Osteoblast (primary cell): ENCODE data around the gene HDAC10. TPM values are rescaled to one million over a fixed set of nuclear protein-coding genes. Genes with fewer than 3 reads are reported as not detected.

Experiments used
- DNase-seq: peaks from one replicate; pipeline ENCODE4 v3.0.0; 2011; ENCODE audit warnings: low spot score, mixed read lengths; ENCODE audit not compliant: insufficient read length; ENCODE audit errors: missing footprints
- H2AFZ ChIP-seq: 2 replicates; pipeline ENCODE4 v1.6.0; 2011; ENCODE audit warnings: mild to moderate bottlenecking, low read length
- H3K27ac ChIP-seq: 2 replicates; pipeline ENCODE4 v1.5.1; 2011; ENCODE audit warnings: mild to moderate bottlenecking, low read depth, low read length, moderate library complexity
- H3K27me3 ChIP-seq: 2 replicates; pipeline ENCODE4 v1.6.0; 2012; ENCODE audit warnings: mild to moderate bottlenecking, control low read depth, inconsistent platforms, low read length, moderate library complexity; ENCODE audit not compliant: insufficient read depth
- H3K36me3 ChIP-seq: 2 replicates; pipeline ENCODE4 v1.5.1; 2011; ENCODE audit warnings: mild to moderate bottlenecking, low read length, control low read depth, moderate library complexity; ENCODE audit not compliant: insufficient read depth
- H3K4me1 ChIP-seq: 2 replicates; pipeline ENCODE4 v1.5.1; 2011; ENCODE audit warnings: mild to moderate bottlenecking, low read length, control low read depth, moderate library complexity; ENCODE audit not compliant: insufficient read depth
- H3K4me2 ChIP-seq: 2 replicates; pipeline ENCODE4 v1.6.0; 2011; ENCODE audit warnings: mild to moderate bottlenecking, low read length; ENCODE audit not compliant: insufficient read depth
- H3K4me3 ChIP-seq: fragments of 200-600 bp; sonication (generic); 3 replicates; pipeline ENCODE4 v1.5.1; 2012; ENCODE audit warnings: mild to moderate bottlenecking, low read length, inconsistent platforms; ENCODE audit not compliant: insufficient read depth
- H3K79me2 ChIP-seq: 2 replicates; pipeline ENCODE4 v1.6.0; 2012; ENCODE audit warnings: mild to moderate bottlenecking, low read length, control low read depth, inconsistent platforms; ENCODE audit not compliant: insufficient read depth
- H3K9me3 ChIP-seq: 2 replicates; pipeline ENCODE4 v1.5.1; 2011; ENCODE audit warnings: low read depth, low read length, control low read depth
- H4K20me1 ChIP-seq: 2 replicates; pipeline ENCODE4 v1.6.0; 2012; ENCODE audit warnings: mild to moderate bottlenecking, low read length, control low read depth; ENCODE audit not compliant: insufficient read depth
- total RNA-seq: library from RNA; depleted of rRNA; stranded (reverse); fragments of >200 nt; gene quantifications from 2 replicates; pipeline ENCODE4 v1.2.3, GENCODE V29; 2012
- TF ChIP-seq, protein P1 (sequence below): IDR thresholded peaks from 2 replicates; pipeline ENCODE4 v1.5.1; 2011; ENCODE audit warnings: mild to moderate bottlenecking, low read depth, low read length, moderate library complexity; ENCODE audit errors: extremely low read depth

The HDAC10 gene
- total RNA-seq, 1 donor: 19.2 TPM

DNA sequence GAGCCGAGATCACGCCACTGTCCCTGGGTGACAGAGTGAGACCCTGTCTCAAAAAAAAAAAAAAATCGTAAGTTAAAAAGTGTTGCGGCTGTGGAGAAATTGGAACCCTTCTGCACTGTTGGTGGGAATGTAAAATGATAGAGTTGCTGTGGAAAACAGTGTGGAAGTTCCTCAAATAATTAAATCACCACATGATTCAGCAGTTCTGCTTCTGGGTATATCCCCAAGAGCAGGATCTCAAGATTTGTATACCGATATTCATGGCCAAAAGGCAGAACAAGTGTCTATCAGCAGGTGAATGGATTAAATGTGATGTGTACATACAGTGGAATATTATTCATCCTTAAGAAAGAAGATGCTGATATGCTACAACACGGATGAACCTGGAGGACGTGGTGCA is 46.5 kb downstream of the HDAC10 start:
- Histone ChIP-seq H3K27me3 (no peaks in the 10 kb centered on the region), H3K36me3 (peaks cover 30% of the 10 kb centered on the region), H3K4me2 (no peak overlapping the region), H4K20me1 (peaks cover 31% of the 10 kb centered on the region), H3K4me1 (peaks cover 9% of the 10 kb centered on the region), H3K4me3 (no peak overlapping the region), H2AFZ (no peak overlapping the region), H3K9me3 (no peaks in the 10 kb centered on the region), H3K27ac (no peak overlapping the region), H3K79me2 (peaks cover 42% of the 10 kb centered on the region)
- DNase-seq: no peak
- TF ChIP-seq, protein P1, sequence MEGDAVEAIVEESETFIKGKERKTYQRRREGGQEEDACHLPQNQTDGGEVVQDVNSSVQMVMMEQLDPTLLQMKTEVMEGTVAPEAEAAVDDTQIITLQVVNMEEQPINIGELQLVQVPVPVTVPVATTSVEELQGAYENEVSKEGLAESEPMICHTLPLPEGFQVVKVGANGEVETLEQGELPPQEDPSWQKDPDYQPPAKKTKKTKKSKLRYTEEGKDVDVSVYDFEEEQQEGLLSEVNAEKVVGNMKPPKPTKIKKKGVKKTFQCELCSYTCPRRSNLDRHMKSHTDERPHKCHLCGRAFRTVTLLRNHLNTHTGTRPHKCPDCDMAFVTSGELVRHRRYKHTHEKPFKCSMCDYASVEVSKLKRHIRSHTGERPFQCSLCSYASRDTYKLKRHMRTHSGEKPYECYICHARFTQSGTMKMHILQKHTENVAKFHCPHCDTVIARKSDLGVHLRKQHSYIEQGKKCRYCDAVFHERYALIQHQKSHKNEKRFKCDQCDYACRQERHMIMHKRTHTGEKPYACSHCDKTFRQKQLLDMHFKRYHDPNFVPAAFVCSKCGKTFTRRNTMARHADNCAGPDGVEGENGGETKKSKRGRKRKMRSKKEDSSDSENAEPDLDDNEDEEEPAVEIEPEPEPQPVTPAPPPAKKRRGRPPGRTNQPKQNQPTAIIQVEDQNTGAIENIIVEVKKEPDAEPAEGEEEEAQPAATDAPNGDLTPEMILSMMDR: no peak

DNA sequence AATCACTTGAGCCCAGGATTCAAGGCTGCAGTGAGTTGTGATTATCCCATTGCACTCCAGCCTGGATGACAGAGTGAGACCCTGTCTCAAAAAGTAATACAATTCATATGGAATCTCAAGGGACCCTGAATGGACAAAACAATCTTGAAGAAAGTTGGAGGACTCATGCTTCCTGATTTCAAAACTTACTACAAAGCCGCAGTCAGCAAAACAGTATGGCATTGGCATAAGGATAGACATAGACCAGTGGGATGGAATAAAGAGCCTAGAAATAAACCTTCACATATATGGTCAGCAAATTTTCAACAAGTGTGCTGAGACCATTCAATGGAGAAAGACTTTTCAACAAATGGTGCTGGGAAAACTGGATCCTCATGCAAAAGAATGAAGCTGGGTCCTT is 47.8 kb downstream of the HDAC10 start:
- TF ChIP-seq, protein P1: no peak
- peaks cover 27% of the 10 kb centered on the region for H4K20me1 ChIP-seq
- H3K79me2 ChIP-seq: peaks cover 42% of the 10 kb centered on the region
- peaks cover 9% of the 10 kb centered on the region for H3K4me1 ChIP-seq
- no peak overlapping the region for H2AFZ ChIP-seq
- no peaks in the 10 kb centered on the region for H3K27me3 ChIP-seq
- H3K27ac ChIP-seq: no peak overlapping the region
- H3K4me2 ChIP-seq: no peak overlapping the region
- no peaks in the 10 kb centered on the region for H3K9me3 ChIP-seq
- no peak overlapping the region for H3K4me3 ChIP-seq
- peaks cover 30% of the 10 kb centered on the region for H3K36me3 ChIP-seq
- no peak for DNase-seq

DNA sequence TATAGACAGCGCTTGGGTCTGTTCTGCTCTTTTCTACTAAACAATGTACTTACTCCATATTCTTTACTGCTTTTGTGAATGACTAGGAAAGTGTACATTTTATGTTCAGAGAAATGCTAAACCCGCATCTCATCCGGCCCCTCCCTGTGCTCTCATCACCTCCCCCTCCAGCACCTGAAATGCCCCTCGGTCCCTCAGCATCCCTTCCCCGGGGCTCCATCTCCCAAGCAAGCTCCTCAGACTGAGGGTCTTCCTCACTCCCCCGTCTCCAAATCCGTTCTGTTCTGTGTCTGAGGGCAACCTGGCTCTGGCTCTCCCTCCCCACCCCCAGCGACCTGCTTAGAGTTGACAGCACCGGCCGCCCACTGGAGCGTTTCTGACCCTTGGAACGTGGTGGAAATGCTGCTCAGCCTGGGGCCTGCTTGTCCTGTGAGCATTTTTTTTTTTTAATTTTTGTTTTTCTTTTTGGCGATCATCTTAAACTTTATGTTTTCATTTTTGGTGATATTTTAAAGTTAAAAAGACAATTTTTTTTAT is 48.9 kb downstream of the HDAC10 start:
- no peaks in the 10 kb centered on the region for H3K9me3 ChIP-seq
- H3K27me3 ChIP-seq: no peaks in the 10 kb centered on the region
- H3K79me2 ChIP-seq: peaks cover 42% of the 10 kb centered on the region
- H4K20me1 ChIP-seq: peaks cover 29% of the 10 kb centered on the region
- no peak for DNase-seq
- peak overlapping the region; percentile 81 for H3K4me3 ChIP-seq
- no peak overlapping the region for H2AFZ ChIP-seq
- peaks cover 24% of the 10 kb centered on the region for H3K36me3 ChIP-seq
- H3K27ac ChIP-seq: peak overlapping the region; percentile 41
- TF ChIP-seq, protein P1: no peak
- H3K4me2 ChIP-seq: peak overlapping the region; percentile 94
- peaks cover 9% of the 10 kb centered on the region for H3K4me1 ChIP-seq

DNA sequence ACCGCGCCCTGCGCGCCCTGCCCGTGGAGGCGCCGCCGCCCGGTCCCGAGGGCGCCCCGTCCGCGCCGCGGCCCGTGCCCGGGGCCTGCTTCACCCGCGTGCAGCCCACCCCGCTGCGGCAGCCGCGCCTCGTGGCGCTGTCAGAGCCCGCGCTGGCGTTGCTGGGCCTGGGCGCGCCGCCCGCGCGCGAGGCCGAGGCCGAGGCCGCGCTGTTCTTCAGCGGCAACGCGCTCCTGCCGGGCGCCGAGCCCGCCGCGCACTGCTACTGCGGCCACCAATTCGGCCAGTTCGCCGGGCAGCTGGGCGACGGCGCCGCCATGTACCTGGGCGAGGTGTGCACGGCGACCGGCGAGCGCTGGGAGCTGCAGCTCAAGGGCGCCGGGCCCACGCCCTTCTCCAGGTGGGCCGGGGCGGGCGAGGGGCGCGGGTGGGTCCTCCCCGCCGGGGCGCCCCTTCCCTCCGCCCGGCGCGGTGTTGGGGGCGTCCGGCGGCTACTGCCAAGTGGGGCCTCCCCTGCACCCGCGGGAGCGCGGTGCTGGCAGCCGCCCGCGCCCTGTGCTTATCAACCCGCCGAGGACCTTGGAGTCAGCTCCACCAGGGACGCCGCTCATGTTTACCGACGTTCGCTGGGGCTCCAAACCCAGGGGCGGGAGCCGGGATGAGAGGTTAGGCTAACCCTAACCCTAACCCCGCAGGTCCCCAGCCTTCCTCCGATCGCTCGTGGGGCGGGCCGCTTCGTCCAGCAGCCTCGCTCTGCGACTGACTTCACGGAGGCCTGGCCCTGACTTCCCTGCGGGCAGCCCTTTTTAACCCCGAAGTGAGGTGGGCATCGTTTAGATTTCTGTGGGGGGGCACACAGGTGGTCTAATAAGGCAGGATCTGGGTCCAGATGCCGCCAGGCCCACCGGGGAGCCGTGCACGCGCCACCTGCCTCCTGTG is 49.6 kb downstream of the HDAC10 start:
- peak overlapping the region; percentile 81 for H3K4me3 ChIP-seq
- peaks cover 9% of the 10 kb centered on the region for H3K4me1 ChIP-seq
- no peaks in the 10 kb centered on the region for H3K9me3 ChIP-seq
- peak overlapping the region; percentile 41 for H3K27ac ChIP-seq
- H3K36me3 ChIP-seq: peaks cover 19% of the 10 kb centered on the region
- peak overlapping the region; percentile 47 for H2AFZ ChIP-seq
- no peaks in the 10 kb centered on the region for H3K27me3 ChIP-seq
- peaks cover 24% of the 10 kb centered on the region for H4K20me1 ChIP-seq
- TF ChIP-seq, protein P1: no peak
- H3K4me2 ChIP-seq: peak overlapping the region; percentile 94
- peaks cover 42% of the 10 kb centered on the region for H3K79me2 ChIP-seq
- peak; percentile 96 for DNase-seq
